DMS53 (cell line): ENCODE results near the gene TMEM232.
"Not testable (repeated sequence)": the region's sequence is repeated elsewhere in the genome, so short reads cannot be mapped to it uniquely, and the experiment has no call there.

ENCODE experiments used
- DNase-seq: peaks from one replicate; lab custom pipeline; 2025; lab: John Stamatoyannopoulos, UW

Gene TMEM232

GRCh38 chr5:110707260-110707844 is 19.1 kb downstream of the TMEM232 start:
- no peak for DNase-seq

- no peak for DNase-seq
These were observed 21.1 kb downstream of the TMEM232 start for GRCh38 chr5:110705349-110705748.

GRCh38 chr5:110703481-110703880 is 23.0 kb downstream of the TMEM232 start:
- no peak for DNase-seq

- DNase-seq, result no peak
These were observed 23.8 kb downstream of the TMEM232 start for GRCh38 chr5:110702704-110703103.

GRCh38 chr5:110702300-110702699 is 24.2 kb downstream of the TMEM232 start:
- no peak for DNase-seq

- DNase-seq, result not testable (repeated sequence)
These were observed 33.8 kb downstream of the TMEM232 start for GRCh38 chr5:110692669-110693068.

- DNase-seq, result not testable (repeated sequence)
These were observed 35.9 kb downstream of the TMEM232 start for GRCh38 chr5:110690587-110690986.

- no peak for DNase-seq
These were observed 39.0 kb downstream of the TMEM232 start for GRCh38 chr5:110687485-110687884.

GRCh38 chr5:110686270-110686669 is 40.2 kb downstream of the TMEM232 start:
- DNase-seq, result no peak

- DNase-seq, result no peak
These were observed 44.5 kb downstream of the TMEM232 start for GRCh38 chr5:110681953-110682352.

- DNase-seq, result no peak
These were observed 45.4 kb downstream of the TMEM232 start for GRCh38 chr5:110681109-110681508.

- not testable (repeated sequence) for DNase-seq
These were observed 49.9 kb downstream of the TMEM232 start for GRCh38 chr5:110676554-110676953.

- DNase-seq, result no peak
These were observed 61.2 kb downstream of the TMEM232 start for GRCh38 chr5:110665184-110665726.

- no peak for DNase-seq
These were observed 62.9 kb downstream of the TMEM232 start for GRCh38 chr5:110663525-110663924.

- no peak for DNase-seq
These were observed 68.5 kb downstream of the TMEM232 start for GRCh38 chr5:110658006-110658405.

- no peak for DNase-seq
These were observed 73.1 kb downstream of the TMEM232 start for GRCh38 chr5:110653231-110653970.

- DNase-seq, result no peak
These were observed 75.0 kb downstream of the TMEM232 start for GRCh38 chr5:110651507-110651906.

- DNase-seq, result no peak
These were observed 82.1 kb downstream of the TMEM232 start for GRCh38 chr5:110644357-110644756.

GRCh38 chr5:110638970-110639902 is 87.2 kb downstream of the TMEM232 start:
- DNase-seq, result no peak

- DNase-seq, result no peak
These were observed 92.0 kb downstream of the TMEM232 start for GRCh38 chr5:110634475-110634874.

GRCh38 chr5:110631236-110631635 is 95.2 kb downstream of the TMEM232 start:
- no peak for DNase-seq

- no peak for DNase-seq
These were observed 96.1 kb downstream of the TMEM232 start for GRCh38 chr5:110630350-110630749.
